ENCODE data around the gene GNPTG.

GRCh38 chr16:1310832-1311200, 40.9 kb upstream of the GNPTG start:
- TF ChIP-seq POLR2A (IDR thresholded peaks at IDR 0.05) (no peak), POLR2AphosphoS5 (IDR thresholded peaks at IDR 0.05) (no peak)

Data from transverse colon (tissue), 3 donors.